ENCODE measurements around the gene PACRG.

The PACRG gene

DNA sequence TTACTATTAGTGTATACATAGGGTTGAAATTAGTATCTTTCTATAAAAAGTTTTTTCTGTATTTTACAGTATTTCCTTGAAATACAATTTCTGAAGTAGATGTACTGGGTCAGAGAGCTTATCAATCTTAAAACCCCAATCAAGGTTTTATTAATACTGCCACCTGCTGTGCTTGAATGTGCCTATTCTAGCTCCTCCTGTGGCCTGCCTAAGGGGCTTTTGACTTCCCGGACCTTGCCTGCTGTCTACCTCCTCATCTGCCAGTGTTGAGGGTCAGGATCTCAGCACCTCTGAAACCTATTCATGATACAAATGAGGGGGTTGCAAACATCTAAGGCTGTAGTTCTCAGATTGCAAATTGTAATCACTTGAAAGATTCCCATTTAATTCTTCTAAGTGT is 9.2 kb downstream of the PACRG start:
- no peak for DNase-seq (ENCODE audit: low spot score)
- ChIA-PET POLR2A (ENCODE audit: low non-redundant PET) (no interaction called here), CTCF (interaction anchor here (0.5 to 2.0 kb wide), 2 partner anchors 61 to 181 kb away, joined by 5 read pairs; no protein-coding TSS in a partner anchor)

DNA sequence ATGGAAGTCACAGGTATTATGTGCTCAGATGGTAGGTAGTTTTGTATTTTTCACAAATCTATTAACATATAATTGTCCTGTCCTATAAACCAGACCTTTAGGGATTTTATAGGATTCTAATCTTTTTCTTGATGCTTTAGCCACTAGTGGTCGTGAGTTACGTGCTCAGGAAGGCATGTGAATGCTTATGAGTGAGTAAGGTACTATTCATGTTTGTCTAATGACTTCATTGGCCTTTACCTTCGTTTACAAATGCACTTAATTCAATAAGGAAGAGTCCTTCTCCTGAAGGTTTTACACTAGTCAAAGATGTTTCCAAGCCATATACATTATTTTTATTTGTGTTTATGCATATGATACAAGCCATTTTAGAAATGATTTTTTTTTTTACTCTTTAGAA is 23.0 kb downstream of the PACRG start:
- POLR2A ChIA-PET (ENCODE audit: low non-redundant PET), result no interaction called here
- TF ChIP-seq, protein P1, sequence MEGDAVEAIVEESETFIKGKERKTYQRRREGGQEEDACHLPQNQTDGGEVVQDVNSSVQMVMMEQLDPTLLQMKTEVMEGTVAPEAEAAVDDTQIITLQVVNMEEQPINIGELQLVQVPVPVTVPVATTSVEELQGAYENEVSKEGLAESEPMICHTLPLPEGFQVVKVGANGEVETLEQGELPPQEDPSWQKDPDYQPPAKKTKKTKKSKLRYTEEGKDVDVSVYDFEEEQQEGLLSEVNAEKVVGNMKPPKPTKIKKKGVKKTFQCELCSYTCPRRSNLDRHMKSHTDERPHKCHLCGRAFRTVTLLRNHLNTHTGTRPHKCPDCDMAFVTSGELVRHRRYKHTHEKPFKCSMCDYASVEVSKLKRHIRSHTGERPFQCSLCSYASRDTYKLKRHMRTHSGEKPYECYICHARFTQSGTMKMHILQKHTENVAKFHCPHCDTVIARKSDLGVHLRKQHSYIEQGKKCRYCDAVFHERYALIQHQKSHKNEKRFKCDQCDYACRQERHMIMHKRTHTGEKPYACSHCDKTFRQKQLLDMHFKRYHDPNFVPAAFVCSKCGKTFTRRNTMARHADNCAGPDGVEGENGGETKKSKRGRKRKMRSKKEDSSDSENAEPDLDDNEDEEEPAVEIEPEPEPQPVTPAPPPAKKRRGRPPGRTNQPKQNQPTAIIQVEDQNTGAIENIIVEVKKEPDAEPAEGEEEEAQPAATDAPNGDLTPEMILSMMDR (conservative IDR thresholded peaks at IDR 0.05; ENCODE audit: low read depth), result no peak
- no peak overlapping the region for H3K27ac ChIP-seq
- CTCF ChIA-PET, result no interaction called here
- DNase-seq (ENCODE audit: low spot score), result peak; percentile 44

More for the DNA sequence above, 9.2 kb downstream of the PACRG start:
- H3K27ac ChIP-seq, result no peak overlapping the region
- TF ChIP-seq, protein P1 (conservative IDR thresholded peaks at IDR 0.05; ENCODE audit: low read depth), result no peak

DNA sequence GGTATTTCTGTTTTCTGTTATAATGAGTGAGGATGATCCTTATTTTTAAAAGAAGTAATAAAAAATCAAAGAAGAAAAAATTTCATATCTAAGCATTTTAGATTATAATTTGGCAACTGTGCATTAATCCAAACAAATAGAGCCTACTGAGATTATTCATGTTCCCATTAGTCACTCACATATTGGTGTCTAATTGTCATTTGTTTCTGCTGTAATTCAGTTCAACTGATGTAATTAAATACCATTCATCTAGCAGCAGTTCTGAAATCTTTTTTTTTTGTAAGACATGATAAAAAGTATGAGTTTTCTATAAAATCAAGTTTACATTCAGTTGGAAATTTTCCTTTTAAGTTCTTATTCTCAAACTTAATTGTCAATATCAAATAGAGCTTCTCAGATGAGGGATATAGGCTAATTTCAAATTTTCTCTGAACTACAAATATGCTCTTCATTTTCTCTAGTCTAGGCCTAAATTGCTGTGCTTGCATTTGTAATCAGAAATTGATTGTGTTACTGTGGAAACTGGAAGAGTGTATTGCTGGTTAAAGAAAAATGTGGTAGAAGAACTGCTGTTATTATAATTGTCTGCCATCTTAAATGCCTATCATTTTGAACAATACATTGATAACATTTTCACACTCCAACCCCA is 23.6 kb downstream of the PACRG start:
- CTCF ChIA-PET, result no interaction called here
- DNase-seq (ENCODE audit: low spot score), result no peak
- POLR2A ChIA-PET (ENCODE audit: low non-redundant PET), result no interaction called here
- no peak overlapping the region for H3K27ac ChIP-seq
- TF ChIP-seq, protein P1 (conservative IDR thresholded peaks at IDR 0.05; ENCODE audit: low read depth), result no peak

DNA sequence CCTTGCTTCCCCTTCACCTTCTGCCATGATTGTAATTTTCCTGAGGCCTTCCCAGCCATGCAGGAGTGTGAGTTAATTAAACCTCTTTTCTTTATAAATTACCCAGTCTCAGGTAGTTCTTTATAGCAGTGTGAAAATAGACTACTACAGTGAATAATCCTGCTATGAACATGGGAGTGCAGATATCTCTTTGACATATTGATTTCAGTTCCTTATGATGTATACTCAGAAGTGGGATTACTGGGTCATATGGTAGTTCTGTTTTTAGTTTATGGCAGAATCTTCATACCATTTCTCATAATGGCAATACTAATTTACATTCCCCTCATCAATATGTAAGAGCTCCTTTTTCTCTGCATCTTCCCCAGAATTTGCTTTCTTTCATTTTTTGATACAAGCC is 26.0 kb downstream of the PACRG start:
- ChIA-PET POLR2A (ENCODE audit: low non-redundant PET) (no interaction called here), CTCF (no interaction called here)
- TF ChIP-seq, protein P1 (conservative IDR thresholded peaks at IDR 0.05; ENCODE audit: low read depth), result no peak
- H3K27ac ChIP-seq, result no peak overlapping the region
- DNase-seq (ENCODE audit: low spot score), result no peak

DNA sequence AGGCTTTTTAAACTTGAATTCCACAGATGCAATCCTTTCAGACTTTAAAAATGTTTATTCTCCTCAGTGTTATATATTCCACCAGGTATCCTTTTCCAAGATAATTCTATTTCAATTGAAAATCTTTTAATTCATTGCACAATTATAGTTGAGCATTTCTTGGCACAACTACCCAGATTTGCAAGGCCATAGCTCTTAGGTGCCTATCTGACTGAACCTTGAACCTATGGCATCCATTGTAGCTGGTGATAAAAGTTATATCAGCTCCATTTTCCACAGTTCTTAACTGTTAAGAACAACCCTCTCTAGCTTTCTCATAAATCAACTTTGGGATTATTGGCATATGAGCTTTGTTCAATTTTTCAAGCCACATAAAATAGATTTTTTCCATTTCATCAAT is 42.4 kb downstream of the PACRG start:
- ChIA-PET CTCF (no interaction called here), POLR2A (ENCODE audit: low non-redundant PET) (no interaction called here)
- TF ChIP-seq, protein P1 (conservative IDR thresholded peaks at IDR 0.05; ENCODE audit: low read depth), result no peak
- DNase-seq (ENCODE audit: low spot score), result no peak
- no peak overlapping the region for H3K27ac ChIP-seq

DNA sequence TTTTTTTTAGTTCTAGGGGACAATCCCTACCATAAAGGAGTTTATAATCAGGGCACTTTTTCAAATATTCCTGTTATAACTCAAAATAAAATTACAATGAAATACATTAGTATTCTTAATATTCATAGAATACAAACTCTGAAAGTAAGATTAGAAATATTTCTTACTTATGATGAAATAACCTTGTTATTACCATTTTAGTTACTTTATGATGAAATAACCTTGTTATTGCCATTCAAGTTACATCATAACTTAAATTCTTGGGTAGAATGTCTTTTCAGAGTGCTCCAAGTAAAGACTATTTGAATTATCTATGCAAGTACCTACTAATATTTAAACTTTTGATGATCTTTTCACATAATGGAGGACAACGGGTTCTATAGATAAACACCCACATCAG is 43.2 kb downstream of the PACRG start:
- H3K27ac ChIP-seq, result no peak overlapping the region
- no peak for DNase-seq (ENCODE audit: low spot score)
- CTCF ChIA-PET, result no interaction called here
- TF ChIP-seq, protein P1 (conservative IDR thresholded peaks at IDR 0.05; ENCODE audit: low read depth), result no peak
- POLR2A ChIA-PET (ENCODE audit: low non-redundant PET), result no interaction called here

Measured in RWPE1 (cell line).